ENCODE results near the gene TTL.
"Not testable (repeated sequence)": the region's sequence is repeated elsewhere in the genome, so short reads cannot be mapped to it uniquely, and the experiment has no call there.

The TTL gene

GRCh38 chr2:112481528-112482233 lies at the start of gene TTL:
TTL (plus strand) TSS chr2:112482156; CDS start chr2:112482345, 189 bp downstream.
- DNase-seq, result peak; percentile 78

GRCh38 chr2:112432390-112432734 lies 49.6 kb upstream of the TTL start:
- not testable (repeated sequence) for DNase-seq

DNA sequence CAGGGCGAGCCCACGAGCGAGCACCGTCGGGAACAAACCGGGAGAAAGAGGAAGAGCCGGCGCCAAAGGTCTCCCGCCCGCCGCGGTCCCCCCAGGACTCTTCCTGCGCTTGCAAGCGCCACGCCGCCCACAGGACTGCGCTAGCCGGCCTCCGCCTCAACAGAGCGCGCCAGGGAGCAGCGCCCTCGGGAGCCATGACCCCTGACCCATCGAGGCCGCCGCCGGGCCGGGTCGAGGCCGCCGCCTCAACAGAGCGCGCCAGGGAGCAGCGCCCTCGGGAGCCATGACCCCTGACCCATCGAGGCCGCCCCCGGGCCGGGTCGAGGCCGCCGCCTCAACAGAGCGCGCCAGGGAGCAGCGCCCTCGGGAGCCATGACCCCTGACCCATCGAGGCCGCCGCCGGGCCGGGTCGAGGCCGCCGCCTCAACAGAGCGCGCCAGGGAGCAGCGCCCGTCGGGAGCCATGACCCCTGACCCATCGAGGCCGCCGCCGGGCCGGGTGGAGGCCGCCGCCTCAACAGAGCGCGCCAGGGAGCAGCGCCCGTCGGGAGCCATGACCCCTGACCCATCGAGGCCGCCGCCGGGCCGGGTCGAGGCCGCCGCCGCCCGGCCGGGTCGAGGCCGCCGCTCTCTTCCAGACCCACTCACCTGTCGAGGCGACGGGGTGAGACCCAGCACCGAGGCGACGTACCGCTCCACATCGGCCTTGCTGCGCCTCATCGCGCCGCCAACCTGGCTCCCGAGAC lies 49.0 kb upstream of the TTL start:
- DNase-seq, result not testable (repeated sequence)

DNA sequence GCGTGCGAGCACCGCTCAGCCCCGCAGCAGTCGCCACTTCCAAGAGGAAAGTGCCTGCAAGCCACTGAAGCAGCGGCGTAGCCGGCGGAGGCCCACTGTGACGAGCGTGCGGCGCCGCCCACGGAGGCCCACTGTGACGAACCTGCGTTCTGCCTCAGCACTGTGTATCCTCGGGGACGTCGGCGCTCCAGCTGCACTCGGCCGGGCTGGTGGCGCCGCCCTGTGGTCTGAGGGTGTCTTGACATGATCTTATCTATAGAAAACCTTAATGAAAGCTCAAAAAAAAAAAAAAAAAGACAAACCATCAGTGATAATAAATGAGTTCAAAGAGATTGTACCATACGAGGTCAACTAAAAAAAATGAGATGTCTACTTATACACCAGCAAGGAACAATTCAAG lies 48.5 kb upstream of the TTL start, which contains the start of gene RGPD8:
TSS of gene RGPD8 (minus strand) at position 166 of the 400 bp plus-strand sequence. CDS start 192 bp downstream, outside the sequence.
- not testable (repeated sequence) for DNase-seq

DNA sequence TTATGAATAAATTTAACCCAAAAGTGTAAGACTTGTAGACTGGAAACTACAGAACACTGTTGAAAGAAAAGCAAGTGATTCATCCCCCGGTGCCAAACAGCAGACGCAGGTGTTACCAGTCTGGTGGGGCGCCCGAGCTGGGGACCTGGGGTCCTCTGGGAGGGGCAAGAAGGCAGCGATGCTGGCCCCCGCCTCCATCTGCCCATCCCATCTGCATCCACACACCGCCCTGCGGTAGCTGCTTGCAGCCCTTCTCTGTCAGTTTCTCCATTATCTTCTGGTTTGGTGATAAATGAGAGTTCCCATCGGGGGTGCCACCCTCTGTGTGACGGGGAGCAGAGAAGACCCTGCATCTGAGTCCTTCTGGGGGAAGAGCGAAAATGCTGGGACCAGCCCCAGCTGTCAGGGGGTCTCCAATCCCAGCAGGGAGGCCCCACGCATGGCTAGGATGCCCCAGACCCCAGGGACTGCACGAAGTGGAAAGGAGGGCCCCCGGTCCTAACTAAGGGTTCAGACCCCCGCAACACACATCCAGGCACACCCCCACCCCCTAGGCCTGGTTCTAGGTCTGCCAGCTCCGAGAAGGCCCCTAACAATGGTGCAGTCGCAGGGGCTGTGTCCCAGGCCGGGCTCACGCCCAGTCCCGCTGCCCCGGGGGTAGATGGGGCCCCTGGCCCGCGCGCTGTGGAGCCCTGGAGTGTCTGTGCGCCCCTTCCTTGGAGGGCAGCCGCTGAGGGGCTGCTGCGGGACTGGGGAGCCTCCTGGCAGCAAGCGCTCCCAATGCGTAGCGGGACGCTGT lies 47.8 kb upstream of the TTL start:
- no peak for DNase-seq

DNA sequence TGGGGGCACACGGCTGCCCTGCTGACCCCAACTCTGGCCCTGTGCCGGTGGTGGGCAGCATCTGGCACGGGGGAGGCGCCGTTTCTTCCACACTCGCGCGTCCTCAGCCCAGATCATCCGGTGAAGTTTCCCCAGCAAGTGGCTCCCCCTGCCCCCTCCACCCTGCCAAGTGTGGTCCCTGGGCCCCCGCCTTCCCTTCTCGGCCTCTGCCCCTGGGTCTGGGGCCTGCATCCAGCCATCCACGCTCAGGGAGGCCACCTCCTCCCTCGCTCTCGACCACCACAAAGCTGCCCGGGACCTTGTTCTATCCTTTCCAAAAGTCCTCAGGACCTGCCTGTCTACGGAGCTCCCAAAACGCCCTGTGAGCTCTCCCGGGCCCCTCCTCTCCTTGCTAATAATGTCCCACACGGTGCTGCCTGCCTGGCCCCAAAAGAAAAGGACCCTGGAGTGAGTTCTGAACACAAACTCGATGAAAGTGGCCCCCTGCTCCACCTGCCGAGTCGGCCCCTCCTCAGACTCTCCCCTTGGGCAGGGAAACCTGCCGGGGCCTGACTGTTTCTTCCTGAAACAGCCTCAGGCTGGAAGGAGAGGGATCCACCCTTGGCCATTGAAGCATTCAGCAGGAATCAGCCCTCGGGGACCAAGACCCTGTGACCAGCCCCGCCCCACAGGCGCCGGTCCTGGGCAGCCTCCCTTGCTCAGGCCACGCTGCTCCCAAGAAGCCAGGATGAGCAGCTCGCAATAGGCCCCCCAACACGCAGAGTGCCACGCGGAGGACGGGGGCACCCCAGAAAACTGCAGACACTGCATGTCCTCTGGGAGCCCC lies 46.9 kb upstream of the TTL start:
- DNase-seq, result not testable (repeated sequence)

- not testable (repeated sequence) for DNase-seq
Observed at GRCh38 chr2:112435716-112436431, 46.1 kb upstream of the TTL start.

GRCh38 chr2:112436993-112437392 lies 45.0 kb upstream of the TTL start:
- DNase-seq, result not testable (repeated sequence)

DNA sequence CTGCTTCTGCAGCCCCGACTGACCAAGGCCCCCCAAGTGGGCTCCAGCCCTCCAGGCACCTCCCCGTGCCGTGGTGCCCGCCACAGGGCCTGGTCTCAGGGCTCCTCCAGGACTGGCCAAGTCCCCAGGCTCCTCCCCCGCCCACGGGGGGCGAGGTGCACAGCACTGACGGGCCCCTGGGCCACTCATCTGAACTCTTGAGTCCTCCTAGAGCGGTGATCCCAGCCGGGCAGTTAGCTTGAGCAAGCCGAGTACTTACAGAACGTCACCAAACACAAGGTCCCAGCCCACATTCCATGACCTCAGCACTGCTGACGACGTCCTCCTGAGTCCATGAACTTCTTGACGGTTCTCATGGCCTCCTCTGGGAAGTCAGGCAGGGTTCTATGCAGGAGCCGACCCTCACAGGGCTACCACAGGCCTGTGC lies 44.5 kb upstream of the TTL start:
- DNase-seq, result not testable (repeated sequence)

DNA sequence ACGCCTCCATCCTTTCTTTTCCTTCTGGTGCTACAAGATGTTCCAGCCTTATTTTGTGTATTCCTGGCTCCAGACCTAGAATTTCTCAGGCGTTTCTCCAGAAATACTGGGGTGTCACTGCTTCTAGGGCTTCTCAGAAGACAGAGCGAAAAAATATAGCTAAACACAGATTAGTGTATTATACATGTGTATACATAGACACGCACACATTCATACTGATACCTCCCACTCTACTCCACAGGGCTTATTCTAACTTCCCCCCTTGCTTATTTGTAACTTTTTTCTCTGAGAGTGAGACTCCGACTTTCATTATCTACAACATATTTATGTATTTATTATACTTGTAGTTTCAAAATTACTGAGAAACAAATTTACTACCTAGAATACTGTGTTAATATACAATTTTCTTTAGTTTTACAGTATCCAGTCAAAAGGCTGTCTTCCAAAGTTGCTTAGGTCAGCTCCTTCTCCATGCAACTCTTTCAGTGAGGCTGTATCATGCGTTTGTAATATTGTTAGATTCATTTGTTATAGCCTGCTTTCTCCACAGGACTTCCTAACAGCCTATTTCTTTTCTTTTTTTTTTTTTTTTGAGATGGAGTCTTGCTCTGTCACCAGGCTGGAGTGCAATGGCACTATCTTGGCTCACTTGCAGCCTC lies 43.2 kb upstream of the TTL start:
- DNase-seq, result not testable (repeated sequence)

DNA sequence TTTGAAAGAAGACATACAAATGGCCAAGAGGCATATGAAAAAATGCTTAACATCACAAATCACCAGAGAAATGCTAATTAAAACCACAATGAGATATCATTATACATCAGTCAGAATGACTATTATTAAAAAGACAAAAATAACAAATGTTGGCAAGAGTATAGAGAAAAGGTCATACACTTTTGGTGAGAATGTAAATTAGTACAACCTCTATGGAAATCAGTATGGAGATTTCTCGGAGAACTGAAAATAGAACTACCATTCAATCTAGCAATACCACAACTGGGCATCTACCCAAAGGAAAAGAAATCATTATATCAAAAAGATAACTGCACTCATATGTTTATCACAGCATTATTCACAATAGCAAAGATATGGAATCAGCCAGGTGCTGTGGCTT lies 37.7 kb upstream of the TTL start:
- DNase-seq, result not testable (repeated sequence)

DNA sequence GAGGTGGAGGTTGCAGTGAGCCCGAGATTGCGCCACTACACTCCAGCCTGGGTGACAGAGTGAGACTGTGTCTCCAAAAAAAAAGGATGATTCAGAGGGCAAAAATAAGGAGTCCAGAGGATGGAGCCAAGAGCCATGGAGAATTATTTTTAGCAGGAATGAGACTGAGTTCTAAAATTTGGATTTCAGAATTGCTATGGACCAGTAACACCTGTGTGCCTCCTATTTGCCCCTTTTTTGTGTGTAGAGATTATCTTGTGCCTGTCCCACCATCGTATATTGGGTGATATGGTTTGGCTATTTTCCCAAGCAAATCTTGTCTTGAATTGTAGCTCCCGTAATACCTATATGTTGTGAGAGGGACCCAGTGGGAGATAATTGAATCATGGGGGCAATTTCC lies 32.1 kb upstream of the TTL start:
- DNase-seq, result no peak

DNA sequence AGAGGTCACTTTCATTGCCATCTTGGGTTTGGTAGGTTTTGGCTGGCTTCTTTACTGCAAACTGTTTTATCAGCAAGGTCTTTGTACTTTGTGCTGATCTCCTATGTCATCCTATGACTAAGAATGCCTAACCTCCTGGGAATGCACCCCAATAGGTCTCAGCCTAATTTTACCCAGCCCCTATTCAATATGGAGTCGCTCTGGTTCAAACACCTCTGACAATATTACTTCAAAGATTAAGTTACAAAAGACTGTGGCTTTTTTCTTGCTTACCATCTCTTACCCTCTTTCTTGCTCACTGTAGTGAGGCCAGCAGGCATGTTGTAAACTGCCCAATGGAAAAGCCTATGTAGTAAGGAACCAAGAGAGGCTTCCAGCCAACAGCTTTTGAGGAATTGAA lies 30.6 kb upstream of the TTL start:
- no peak for DNase-seq

- DNase-seq, result no peak
Observed at GRCh38 chr2:112454586-112454985, 27.4 kb upstream of the TTL start.

GRCh38 chr2:112459372-112459771 lies 22.6 kb upstream of the TTL start:
- DNase-seq, result no peak

DNA sequence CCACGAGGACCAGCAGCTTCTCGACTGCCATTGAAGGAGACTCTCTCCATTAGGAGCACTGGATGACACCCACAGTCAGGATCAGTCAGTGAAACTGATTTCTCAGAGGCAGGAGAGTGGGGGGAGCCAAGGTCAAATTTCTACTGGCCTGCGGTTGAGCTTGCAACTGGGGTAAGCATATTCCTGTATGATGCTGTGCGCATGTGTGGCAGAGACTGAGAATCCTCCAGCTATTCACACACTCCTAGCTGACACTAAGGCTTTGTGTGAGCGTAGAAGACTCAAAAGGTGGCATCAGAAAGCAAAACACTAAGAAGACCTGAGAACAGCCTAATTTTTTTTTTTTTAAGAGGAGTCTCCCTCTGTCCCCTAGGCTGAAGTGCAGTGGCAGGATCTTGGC lies 19.8 kb upstream of the TTL start:
- DNase-seq, result no peak

GRCh38 chr2:112463256-112463655 lies 18.7 kb upstream of the TTL start:
- DNase-seq, result no peak

DNA sequence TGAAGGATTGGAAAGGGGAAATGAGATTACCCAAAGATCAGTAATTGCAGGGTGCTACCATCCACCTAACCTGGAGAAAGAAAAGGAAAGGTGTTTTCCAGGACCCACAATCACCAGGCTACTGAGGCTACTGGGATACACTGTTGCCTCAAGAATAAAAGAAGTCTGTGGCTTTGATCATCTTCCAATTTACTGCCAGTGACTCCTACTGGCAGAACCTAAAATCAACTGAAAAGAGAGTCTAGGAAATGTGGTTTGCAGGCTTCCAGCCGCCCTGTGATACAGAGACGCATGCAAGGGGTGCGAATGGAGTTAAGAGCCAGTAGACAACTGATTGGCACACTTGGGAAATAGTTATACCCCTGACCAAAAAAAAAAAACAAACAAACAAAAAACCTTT lies 16.6 kb upstream of the TTL start:
- no peak for DNase-seq

DNA sequence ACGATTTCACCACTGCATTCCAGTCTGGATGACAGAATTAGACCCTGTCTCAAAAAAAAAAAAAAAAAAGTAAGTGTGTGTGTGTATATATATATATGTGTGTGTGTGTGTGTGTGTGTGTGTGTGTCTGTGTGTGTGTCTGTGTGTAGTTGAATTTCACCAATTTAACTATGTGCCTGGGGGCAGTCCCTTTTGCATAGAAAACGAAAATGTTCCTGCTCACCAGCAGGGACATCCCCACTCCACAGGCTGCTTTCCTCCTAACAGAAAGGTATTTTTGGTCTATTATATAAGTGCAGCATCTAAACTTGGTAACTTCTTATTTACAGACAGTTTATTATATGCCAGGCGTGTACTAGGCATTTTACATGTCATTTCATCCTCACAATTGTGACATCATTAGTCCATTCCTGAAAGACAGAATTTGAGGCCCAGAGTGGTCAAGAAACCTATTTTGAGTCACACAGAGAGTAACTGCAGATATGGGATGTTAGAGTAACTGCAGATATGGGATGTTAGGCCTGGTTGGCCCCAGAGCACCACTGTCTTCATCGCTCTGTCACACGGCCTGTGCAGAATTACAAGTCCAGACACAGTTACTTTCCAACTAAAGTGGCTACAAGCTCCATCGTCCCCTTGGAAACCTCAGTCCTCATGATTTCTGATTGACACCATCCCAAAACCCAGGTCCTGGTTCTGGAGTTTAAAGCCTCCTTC lies 9.3 kb upstream of the TTL start:
- no peak for DNase-seq

- DNase-seq, result no peak
Observed at GRCh38 chr2:112474844-112475486, 7.0 kb upstream of the TTL start.

All from NCI-H2171 (cell line).